K562 treated with DMSO at 1 percent for 24 hours (cell line): ENCODE measurements around the gene PGR. TPM values are rescaled to one million over a fixed set of nuclear protein-coding genes. Genes with fewer than 3 reads are reported as not detected.

Experiments
- total RNA-seq: library from RNA; unstranded; fragments of 300-600 nt; gene quantifications from 2 replicates; pipeline ENCODE4 v1.2.3, GENCODE V29; 2022; ENCODE audit warnings: low read depth; ENCODE audit not compliant: insufficient read depth

The PGR gene
- total RNA-seq: 0.87 and 1.5 TPM in 2 replicates

DNA sequence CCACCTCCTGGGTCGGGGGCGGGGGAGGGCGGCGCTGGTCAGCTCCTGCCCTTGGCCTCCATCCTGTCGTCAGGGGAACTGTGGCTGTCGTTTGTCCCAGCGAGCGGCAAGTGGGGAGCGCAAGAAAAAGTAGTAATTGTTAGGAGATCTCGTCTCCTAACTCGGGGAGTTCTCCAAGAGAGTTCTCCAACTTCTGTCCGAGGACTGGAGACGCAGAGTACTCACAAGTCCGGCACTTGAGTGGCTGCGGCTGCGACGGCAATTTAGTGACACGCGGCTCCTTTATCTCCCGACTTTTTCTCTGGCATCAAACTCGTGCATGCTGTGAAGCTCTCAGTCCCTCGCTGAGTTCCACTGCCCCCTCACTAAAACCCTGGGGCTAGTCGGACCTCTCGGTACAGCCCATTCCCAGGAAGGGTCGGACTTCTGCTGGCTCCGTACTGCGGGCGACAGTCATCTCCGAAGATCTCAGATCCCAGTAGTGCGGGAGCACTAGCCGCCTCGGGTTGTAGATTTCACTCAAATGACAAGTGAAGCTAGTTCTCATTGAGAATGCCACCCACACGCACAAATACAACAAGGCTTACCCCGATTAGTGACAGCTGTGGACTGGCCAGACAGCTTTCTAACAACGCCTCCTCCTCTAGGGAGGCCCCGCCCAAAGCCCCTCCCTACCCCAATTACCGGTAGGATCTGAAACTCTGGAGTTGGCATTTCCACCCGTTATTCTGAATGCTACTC is at the start of gene PGR:
Gene PGR, minus strand, starts transcription at position 611 of the 741 bp plus-strand sequence. CDS start 743 bp downstream, outside the sequence.

